A549 (cell line): ENCODE measurements around the gene JAZF1. TPM values are rescaled to one million over a fixed set of nuclear protein-coding genes. Genes with fewer than 3 reads are reported as not detected.

Experiments
- ATAC-seq, 2 experiments: fragments of 200-7000 bp in 1 of 2; fragments of >200 bp in 1 of 2; cut with Nextera tagmentation in 1 of 2; cut with Tn5 transposase in 1 of 2; 3 replicates each; pipeline versions ENCODE4 v1.8.0 to v1.9.1; 2018 to 2020; ENCODE audit warnings: mild to moderate bottlenecking in 1 of 2, moderate library complexity in 1 of 2
- CTCF ChIA-PET: fragments of 300-600 bp; sonication (Branson Sonifier 250); formaldehyde crosslinking; extraction: SDS; loops from one replicate; lab custom pipeline; 2021; ENCODE audit warnings: antibody characterized with exemption, inconsistent platforms; lab: Yijun Ruan, JAX
- POLR2A ChIA-PET: fragments of 350-600 bp; formaldehyde crosslinking; extraction: SDS; loops from one replicate; lab custom pipeline; 2021; ENCODE audit warnings: antibody characterized with exemption, inconsistent platforms; lab: Yijun Ruan, JAX
- DNase-seq, 2 experiments: peaks; one replicate each; pipeline versions ENCODE4 v3.0.0 to v3.0.0-alpha.2; 2011 to 2016; ENCODE audit warnings: low read depth in 1 of 2, low spot score in 1 of 2
- FAIRE-seq: peaks from 2 replicates; lab custom pipeline; 2011; peaks lifted over from hg19 to GRCh38; lab: Jason Lieb, UNC
- H3K27ac ChIP-seq, 2 experiments: fragments of >200 bp; sonication (Bioruptor Twin); formaldehyde crosslinking; 3 replicates each; pipeline ENCODE4 v1.5.1; 2016 to 2017
- H3K4me1 ChIP-seq: fragments of >200 bp; sonication (Bioruptor Twin); formaldehyde crosslinking; 3 replicates; pipeline ENCODE4 v1.6.1; 2016
- H3K4me2 ChIP-seq: fragments of >200 bp; sonication (Bioruptor Twin); formaldehyde crosslinking; 3 replicates; pipeline ENCODE4 v1.6.1; 2016
- H3K4me3 ChIP-seq: fragments of >200 bp; sonication (Bioruptor Twin); formaldehyde crosslinking; 3 replicates; pipeline ENCODE4 v1.5.1; 2016
- H3K9me3 ChIP-seq: fragments of >200 bp; sonication (Bioruptor Twin); formaldehyde crosslinking; 3 replicates; pipeline ENCODE4 v1.6.1; 2016
- CBX8 ChIP-seq: fragments of 200-600 bp; sonication (generic); IDR thresholded peaks from 2 replicates; pipeline ENCODE4 v1.6.1; 2016
- EHF ChIP-seq: fragments of 250-450 bp; sonication (Bioruptor Pico); IDR thresholded peaks from 2 replicates; pipeline ENCODE4 v1.5.0; 2020; ENCODE audit warnings: mild to moderate bottlenecking
- ELK1 ChIP-seq: fragments of 150-350 bp; IDR thresholded peaks from 2 replicates; pipeline ENCODE4 v1.6.1; 2014; ENCODE audit warnings: low read depth, mild to moderate bottlenecking, low read length
- EP300 ChIP-seq, 2 experiments: fragments of >200 bp; sonication (Bioruptor Twin); formaldehyde crosslinking; IDR thresholded peaks; 2 replicates in 1 of 2; 3 replicates in 1 of 2; pipeline ENCODE4 v1.6.1; 2016 to 2017
- FOXS1 ChIP-seq: fragments of 250-450 bp; sonication (Bioruptor Pico); IDR thresholded peaks from 2 replicates; pipeline ENCODE4 v1.5.0; 2020; ENCODE audit warnings: mild to moderate bottlenecking, moderate library complexity
- HDAC2 ChIP-seq: fragments of 200-600 bp; sonication (generic); IDR thresholded peaks from 2 replicates; pipeline ENCODE4 v1.6.1; 2016
- HES2 ChIP-seq: fragments of >200 bp; sonication (Bioruptor Twin); formaldehyde crosslinking; IDR thresholded peaks from 2 replicates; pipeline ENCODE4 v1.6.1; 2016
- HOXA7 ChIP-seq: fragments of 250-450 bp; sonication (Bioruptor Pico); IDR thresholded peaks from 2 replicates; pipeline ENCODE4 v1.5.0; 2020; ENCODE audit warnings: mild to moderate bottlenecking, moderate library complexity
- HOXB13 ChIP-seq: fragments of 250-450 bp; sonication (Bioruptor Pico); IDR thresholded peaks from 2 replicates; pipeline ENCODE4 v1.5.0; 2020; ENCODE audit warnings: low read depth, mild to moderate bottlenecking, moderate library complexity
- JUN ChIP-seq, 2 experiments: fragments of >200 bp; sonication (Bioruptor Twin); formaldehyde crosslinking; IDR thresholded peaks; 2 replicates in 1 of 2; 3 replicates in 1 of 2; pipeline ENCODE4 v1.6.1; 2016 to 2017
- JUNB ChIP-seq: fragments of >200 bp; sonication (Bioruptor Twin); formaldehyde crosslinking; IDR thresholded peaks from 2 replicates; pipeline ENCODE4 v1.6.1; 2016
- KDM1A ChIP-seq: fragments of 200-600 bp; sonication (generic); IDR thresholded peaks from 2 replicates; pipeline ENCODE4 v1.6.1; 2016; ENCODE audit warnings: low read depth, mild to moderate bottlenecking
- MAX ChIP-seq: IDR thresholded peaks from 2 replicates; pipeline ENCODE4 v1.6.1; 2012
- MYC ChIP-seq: IDR thresholded peaks from 2 replicates; pipeline ENCODE4 v1.6.1; 2012; ENCODE audit warnings: mild to moderate bottlenecking, inconsistent platforms, low read length, improper control_type of control experiment, borderline replicate concordance
- NFE2L2 ChIP-seq: fragments of 150-350 bp; conservative IDR thresholded peaks from 2 replicates; pipeline ENCODE4 v1.6.1; 2014; ENCODE audit warnings: low read length
- NR3C1 ChIP-seq: fragments of >200 bp; sonication (Bioruptor Twin); formaldehyde crosslinking; IDR thresholded peaks from 3 replicates; pipeline ENCODE4 v1.6.1; 2017
- PBX3 ChIP-seq: IDR thresholded peaks from 2 replicates; pipeline ENCODE4 v1.6.1; 2012
- POLR2A ChIP-seq: IDR thresholded peaks from 2 replicates; pipeline ENCODE4 v1.6.1; 2012; ENCODE audit warnings: mild to moderate bottlenecking, low read length
- POLR2AphosphoS2 ChIP-seq: conservative IDR thresholded peaks from 2 replicates; pipeline ENCODE4 v1.6.1; 2012; ENCODE audit warnings: low read length, improper control_type of control experiment, inconsistent platforms
- RCOR1 ChIP-seq: fragments of 150-350 bp; IDR thresholded peaks from 2 replicates; pipeline ENCODE4 v1.6.1; 2014; ENCODE audit warnings: antibody characterized with exemption, low read length, low read depth
- SREBF2 ChIP-seq: fragments of 450-650 bp; IDR thresholded peaks from 2 replicates; pipeline ENCODE4 v1.6.1; 2014; ENCODE audit warnings: mild to moderate bottlenecking, moderate library complexity
- TFCP2L1 ChIP-seq: fragments of 250-450 bp; sonication (Bioruptor Pico); IDR thresholded peaks from 2 replicates; pipeline ENCODE4 v1.5.0; 2021; ENCODE audit warnings: mild to moderate bottlenecking
- USF2 ChIP-seq: fragments of 450-650 bp; IDR thresholded peaks from 2 replicates; pipeline ENCODE4 v1.6.1; 2014; ENCODE audit warnings: antibody characterized with exemption
- ZFP36 ChIP-seq: fragments of 450-650 bp; IDR thresholded peaks from 2 replicates; pipeline ENCODE4 v1.6.1; 2014; ENCODE audit warnings: borderline replicate concordance; ENCODE audit not compliant: partially characterized antibody
- ZSCAN20 ChIP-seq: fragments of 250-450 bp; sonication (Bioruptor Pico); IDR thresholded peaks from 2 replicates; pipeline ENCODE4 v1.8.0; 2022; ENCODE audit warnings: mild to moderate bottlenecking, moderate library complexity
- WGBS: methylation state at CpG from one replicate; pipeline ENCODE4 v1.1.6; 2017; ENCODE audit errors: missing lambda C conversion rate; 5-methylcytosine and 5-hydroxymethylcytosine counted together
- polyA plus RNA-seq, 4 experiments: library from polyadenylated mRNA; depleted of rRNA in 3 of 4; stranded (reverse); fragments of >200 nt; fragmentation: RNase III in 1 of 4; extraction: RNeasy Plus Mini Kit Qiagen cat#74134 plus additional on column Dnase treatment in 1 of 4; gene quantifications; 2 replicates in 3 of 4; 3 replicates in 1 of 4; pipeline ENCODE4 v1.2.3, GENCODE V29; 2011 to 2017

The JAZF1 gene
- polyA plus RNA-seq, 2 of the 4 experiments (the other 2 are of a cell fraction), result 1.9 to 2.8 TPM

- CTCF ChIA-PET, result interaction anchor here (0.5 to 1.5 kb wide), 2 partner anchors 36 to 75 kb away, joined by 3 to 4 read pairs; no protein-coding TSS in a partner anchor
- 83% methylated on average over 10 of the region's 10 CpGs for WGBS
- no peak overlapping the region for H3K4me2 ChIP-seq
- TF ChIP-seq HOXB13, result no peak
- TF ChIP-seq ZSCAN20 (CRISPR knock-in tag), result no peak
- TF ChIP-seq HDAC2, result no peak
- TF ChIP-seq NR3C1, result no peak
- TF ChIP-seq MAX, result no peak
- no peak for TF ChIP-seq EP300 (IDR thresholded peaks at IDR 0.05)
- no peak for TF ChIP-seq ELK1
- TF ChIP-seq JUN (IDR thresholded peaks at IDR 0.05), result no peak
- TF ChIP-seq PBX3, result no peak
- no peak for TF ChIP-seq ZFP36
- no peak overlapping the region for H3K4me3 ChIP-seq
- no peak overlapping the region for H3K27ac ChIP-seq
- no peaks in the 10 kb centered on the region for H3K4me1 ChIP-seq
- FAIRE-seq (no peak), DNase-seq (no peak), ATAC-seq (no peak)
- no peaks in the 10 kb centered on the region for H3K9me3 ChIP-seq
- POLR2A ChIA-PET, result no interaction called here
These were observed 235.4 kb downstream of the JAZF1 start for GRCh38 chr7:27945058-27945795.

- Histone ChIP-seq H3K4me3 (no peak overlapping the region), H3K4me2 (no peak overlapping the region), H3K4me1 (no peaks in the 10 kb centered on the region), H3K9me3 (no peaks in the 10 kb centered on the region), H3K27ac (no peak overlapping the region)
- TF ChIP-seq USF2 (no peak), POLR2A (no peak), MYC (no peak), HOXA7 (no peak), HES2 (no peak), JUNB (no peak), POLR2AphosphoS2 (no peak), MAX (no peak), NFE2L2 (no peak), FOXS1 (CRISPR knock-in tag) (no peak), SREBF2 (no peak), EHF (CRISPR knock-in tag) (no peak), HOXB13 (no peak), KDM1A (no peak), EP300 (IDR thresholded peaks at IDR 0.05) (no peak), CBX8 (no peak), TFCP2L1 (CRISPR knock-in tag) (no peak), RCOR1 (no peak)
- CTCF ChIA-PET, result interaction anchor here (0.5 to 1.5 kb wide), 2 partner anchors 35 to 75 kb away, joined by 3 to 4 read pairs; no protein-coding TSS in a partner anchor
- DNase-seq, result no peak
- FAIRE-seq, result no peak
- WGBS, result 86% methylated on average over 6 of the region's 6 CpGs
- POLR2A ChIA-PET, result no interaction called here
- no peak for ATAC-seq
These were observed 236.0 kb downstream of the JAZF1 start for GRCh38 chr7:27944643-27945042.
